Upper lobe of right lung (tissue), 1 donor: Measurements from ENCODE around the gene DPP10. TPM values are rescaled to one million over a fixed set of nuclear protein-coding genes. Genes with fewer than 3 reads are reported as not detected.

Experiments used
- ATAC-seq: fragments of 200-7000 bp; cut with Tn5 transposase; one replicate; pipeline ENCODE4 v1.9.1; 2020; ENCODE audit warnings: mild to moderate bottlenecking, moderate library complexity
- DNase-seq: peaks from one replicate; pipeline ENCODE4 v3.0.0-alpha.2; 2020
- H3K27ac ChIP-seq: fragments of 200-600 bp; one replicate; pipeline ENCODE4 v1.8.0; 2022
- H3K27me3 ChIP-seq: fragments of 200-600 bp; one replicate; pipeline ENCODE4 v1.8.0; 2022; ENCODE audit warnings: mild to moderate bottlenecking
- H3K36me3 ChIP-seq: fragments of 200-600 bp; one replicate; pipeline ENCODE4 v1.8.0; 2022
- H3K4me1 ChIP-seq: fragments of 200-600 bp; one replicate; pipeline ENCODE4 v1.8.0; 2022
- H3K4me3 ChIP-seq: fragments of 200-600 bp; one replicate; pipeline ENCODE4 v1.8.0; 2022; ENCODE audit warnings: mild to moderate bottlenecking
- H3K9me3 ChIP-seq: fragments of 200-600 bp; one replicate; pipeline ENCODE4 v1.8.0; 2022
- CTCF ChIP-seq: fragments of 200-600 bp; IDR thresholded peaks from one replicate; pipeline ENCODE4 v1.8.0; 2022; ENCODE audit warnings: antibody characterized with exemption
- intact Hi-C: fragments of 100-400 bp; cut with DNase I; formaldehyde crosslinking; loops from one replicate; pipeline ENCODE4 v1.11.0; 2022
- total RNA-seq: library from RNA; stranded (reverse); fragmentation: NEBNext Ultra II Directional; extraction: Animal tissue kit (Norgen Biotek cat#: 25700); gene quantifications from one replicate; pipeline ENCODE4 v1.2.1, GENCODE V29; 2021
- donor health status: DM: no; HTN: yes; CAD: no; lungs with severe emphysema.

DPP10 gene
- total RNA-seq, 1 donor from 2014 or later, result 1.0 TPM

DNA sequence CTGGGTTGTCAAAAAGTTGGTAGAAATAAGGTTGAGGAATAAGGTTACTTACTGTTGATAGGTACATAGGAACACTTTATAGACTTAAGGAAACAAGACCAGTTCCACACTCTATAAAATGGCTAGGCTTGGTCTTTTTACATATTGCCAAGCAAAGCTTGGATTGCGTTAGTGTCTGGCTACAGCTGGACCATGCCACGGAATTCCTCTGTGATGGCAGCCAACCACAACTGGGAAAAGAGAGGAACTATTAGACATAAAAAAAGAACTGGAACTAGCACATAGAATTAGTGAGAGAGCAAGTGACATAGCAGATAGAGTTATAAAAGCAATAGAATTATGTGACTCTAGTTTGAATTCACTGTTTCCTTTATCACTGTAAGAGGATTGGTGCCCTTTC lies 17.7 kb upstream of the DPP10 start:
- Histone ChIP-seq H3K9me3 (no peaks in the 10 kb centered on the region), H3K36me3 (no peaks in the 10 kb centered on the region), H3K4me1 (no peaks in the 10 kb centered on the region), H3K27me3 (no peaks in the 10 kb centered on the region), H3K27ac (no peak overlapping the region), H3K4me3 (no peak overlapping the region)
- DNase-seq (no peak), ATAC-seq (no peak)
- no peak for TF ChIP-seq CTCF
- intact Hi-C loops, result no loop called here

DNA sequence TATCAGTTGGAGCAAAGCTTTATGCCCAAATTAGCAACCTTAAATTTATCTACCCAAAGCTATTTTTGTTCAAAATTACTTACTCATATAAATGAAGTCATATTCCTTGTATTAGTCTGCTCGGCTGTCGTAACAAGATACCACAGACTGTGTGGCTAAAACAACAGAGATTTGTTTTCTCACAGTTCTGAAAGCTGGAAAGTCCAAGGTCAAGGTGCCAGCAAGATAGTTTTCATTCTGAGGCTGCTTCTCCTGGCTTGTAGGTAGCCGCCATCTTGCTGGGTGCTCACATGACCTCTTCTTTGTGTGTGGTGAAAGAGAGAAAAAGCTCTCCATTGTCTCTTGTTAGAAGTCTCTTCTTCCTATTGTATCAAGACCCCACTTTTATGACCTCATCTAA lies 15.7 kb upstream of the DPP10 start:
- ATAC-seq (no peak), DNase-seq (no peak)
- no peak overlapping the region for H3K27ac ChIP-seq
- H3K36me3 ChIP-seq, result no peaks in the 10 kb centered on the region
- no peak overlapping the region for H3K4me3 ChIP-seq
- intact Hi-C loops, result no loop called here
- H3K9me3 ChIP-seq, result no peaks in the 10 kb centered on the region
- TF ChIP-seq CTCF, result no peak
- no peaks in the 10 kb centered on the region for H3K27me3 ChIP-seq
- no peaks in the 10 kb centered on the region for H3K4me1 ChIP-seq

DNA sequence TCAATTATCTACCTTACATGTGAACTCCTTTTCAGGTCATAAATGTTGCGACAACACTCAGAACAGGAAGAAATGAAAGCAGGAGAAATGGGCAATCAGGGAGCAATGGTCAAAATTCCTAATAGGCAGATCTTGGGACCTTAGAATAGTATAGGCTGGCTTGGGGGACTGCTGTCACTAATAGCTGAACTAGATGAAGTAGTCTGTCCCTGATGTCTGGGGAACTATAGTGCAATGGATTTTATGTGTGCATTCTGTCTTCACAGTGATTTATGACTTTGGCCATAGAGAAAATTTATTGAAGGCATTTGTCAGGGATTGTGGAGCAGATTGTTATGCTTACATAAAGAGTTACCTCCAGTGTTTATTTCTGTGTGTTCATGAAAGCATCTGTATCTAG lies 6.1 kb upstream of the DPP10 start:
- no peak for TF ChIP-seq CTCF
- Histone ChIP-seq H3K36me3 (no peaks in the 10 kb centered on the region), H3K4me3 (no peak overlapping the region), H3K27ac (no peak overlapping the region), H3K27me3 (no peaks in the 10 kb centered on the region), H3K9me3 (no peaks in the 10 kb centered on the region), H3K4me1 (no peaks in the 10 kb centered on the region)
- intact Hi-C loops, result no loop called here
- DNase-seq (no peak), ATAC-seq (no peak)

GRCh38 chr2:114446571-114446970 lies 4.1 kb downstream of the DPP10 start:
- no peak overlapping the region for H3K27ac ChIP-seq
- intact Hi-C loops, result no loop called here
- H3K4me1 ChIP-seq, result no peaks in the 10 kb centered on the region
- H3K27me3 ChIP-seq, result no peaks in the 10 kb centered on the region
- no peak for TF ChIP-seq CTCF
- ATAC-seq (no peak), DNase-seq (no peak)
- H3K9me3 ChIP-seq, result no peaks in the 10 kb centered on the region
- H3K4me3 ChIP-seq, result no peak overlapping the region
- no peaks in the 10 kb centered on the region for H3K36me3 ChIP-seq

DNA sequence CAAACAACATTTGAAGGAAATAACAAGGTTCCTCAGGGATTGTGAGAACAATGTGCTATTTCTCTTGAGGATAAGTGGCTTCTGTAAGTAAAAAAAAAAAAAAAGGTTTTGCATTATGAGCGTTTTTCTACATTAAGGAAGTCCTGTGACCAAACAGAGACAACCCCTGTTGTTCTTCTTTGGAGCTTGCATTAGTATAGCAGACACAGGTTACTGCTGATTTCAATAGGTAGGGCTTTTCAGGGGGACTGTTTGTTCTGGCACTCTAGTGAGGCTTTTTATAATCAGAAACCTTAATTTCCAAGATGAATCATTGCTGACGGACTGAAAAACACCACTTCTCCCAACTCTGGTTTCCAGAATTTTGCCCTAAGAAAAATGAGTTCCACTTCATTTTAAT lies 8.2 kb downstream of the DPP10 start:
- ATAC-seq, result no peak
- H3K9me3 ChIP-seq, result no peaks in the 10 kb centered on the region
- no peak for TF ChIP-seq CTCF
- H3K36me3 ChIP-seq, result no peaks in the 10 kb centered on the region
- intact Hi-C loops, result no loop called here
- H3K27ac ChIP-seq, result no peak overlapping the region
- no peaks in the 10 kb centered on the region for H3K4me1 ChIP-seq
- H3K27me3 ChIP-seq, result no peaks in the 10 kb centered on the region
- DNase-seq, result no peak
- H3K4me3 ChIP-seq, result no peak overlapping the region

DNA sequence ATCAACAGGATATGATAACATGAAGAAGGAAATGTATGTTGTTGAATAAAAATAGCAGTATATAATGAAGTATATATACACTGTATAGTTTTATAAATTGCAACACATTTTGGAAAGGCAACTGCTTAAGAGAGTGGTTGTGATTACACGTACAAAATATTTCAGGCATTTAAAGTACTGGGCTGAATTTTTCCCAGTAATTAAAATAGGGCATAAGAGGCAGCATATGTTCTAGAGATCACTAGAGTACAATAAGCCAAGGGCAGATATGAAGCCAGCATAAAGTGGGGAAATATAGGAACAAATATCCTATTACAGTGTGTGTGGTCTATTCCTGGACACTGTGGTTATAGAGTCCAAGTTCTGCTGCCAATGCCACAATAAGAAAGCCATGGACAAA lies 14.1 kb downstream of the DPP10 start:
- no peak overlapping the region for H3K27ac ChIP-seq
- H3K4me3 ChIP-seq, result no peak overlapping the region
- no peaks in the 10 kb centered on the region for H3K4me1 ChIP-seq
- H3K27me3 ChIP-seq, result no peaks in the 10 kb centered on the region
- ATAC-seq (no peak), DNase-seq (no peak)
- H3K36me3 ChIP-seq, result no peaks in the 10 kb centered on the region
- intact Hi-C loops, result no loop called here
- H3K9me3 ChIP-seq, result no peaks in the 10 kb centered on the region
- TF ChIP-seq CTCF, result no peak
